ENCODE results near the gene TESK1. TPM values are rescaled to one million over a fixed set of nuclear protein-coding genes. Genes with fewer than 3 reads are reported as not detected.

The TESK1 gene
- total RNA-seq, 4 donors from 2014 or later: 2.0 to 59.7 (median 15.5) TPM

DNA sequence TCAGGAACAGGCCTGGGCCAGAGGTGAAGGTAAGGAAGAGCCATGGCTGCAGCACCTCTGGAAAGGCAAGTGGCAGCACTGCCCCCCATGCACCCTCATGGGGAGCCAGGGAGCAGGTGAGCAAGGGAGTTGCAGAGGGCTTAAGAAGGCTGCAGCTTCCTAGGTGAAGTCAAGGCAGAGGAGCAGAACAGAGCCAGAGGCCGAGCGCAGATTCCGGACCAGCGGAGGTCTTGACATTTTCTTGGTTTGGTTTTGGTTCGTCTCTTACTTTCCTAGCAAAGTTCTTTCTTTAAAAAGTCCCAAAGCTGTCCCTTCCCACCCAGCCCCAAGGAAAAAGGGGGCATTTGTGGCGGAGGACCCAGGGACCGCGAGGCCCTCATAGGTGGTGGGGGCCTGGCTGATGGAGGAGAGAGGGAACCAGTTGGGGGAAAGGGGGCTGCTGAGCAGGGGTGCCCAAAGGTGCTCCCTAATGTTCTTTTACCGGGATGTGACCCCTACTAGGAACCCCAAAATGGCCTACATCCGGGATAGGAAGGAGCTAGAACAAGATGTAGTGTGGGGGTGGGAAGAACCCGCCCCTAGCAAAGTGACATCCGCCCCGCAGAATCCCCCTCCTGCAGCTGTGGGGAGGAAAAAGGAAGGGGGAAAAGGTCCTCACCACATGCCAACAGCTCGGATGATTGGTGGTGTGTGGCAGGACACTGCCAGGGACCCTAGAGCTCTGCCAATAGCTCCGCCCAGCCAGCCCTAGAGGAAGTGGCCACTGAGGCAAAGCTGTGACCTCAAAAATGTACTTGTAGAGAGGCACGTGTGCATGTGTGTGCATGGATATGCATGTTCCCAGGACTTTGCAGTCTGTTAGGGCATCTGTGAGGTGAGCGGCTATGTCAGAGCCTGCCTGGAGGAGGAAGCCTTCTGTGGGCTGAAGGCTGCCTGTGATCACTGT lies 14.1 kb downstream of the TESK1 start:
- no peaks in the 10 kb centered on the region for H3K4me1 ChIP-seq
- H3K4me3 ChIP-seq: no peak overlapping the region
- intact Hi-C loops (cut with DNase I; ENCODE audit: low total_unique reads): no loop called here
- DNase-seq: no peak
- TF ChIP-seq POLR2A (IDR thresholded peaks at IDR 0.05): no peak
- TF ChIP-seq, protein P1, sequence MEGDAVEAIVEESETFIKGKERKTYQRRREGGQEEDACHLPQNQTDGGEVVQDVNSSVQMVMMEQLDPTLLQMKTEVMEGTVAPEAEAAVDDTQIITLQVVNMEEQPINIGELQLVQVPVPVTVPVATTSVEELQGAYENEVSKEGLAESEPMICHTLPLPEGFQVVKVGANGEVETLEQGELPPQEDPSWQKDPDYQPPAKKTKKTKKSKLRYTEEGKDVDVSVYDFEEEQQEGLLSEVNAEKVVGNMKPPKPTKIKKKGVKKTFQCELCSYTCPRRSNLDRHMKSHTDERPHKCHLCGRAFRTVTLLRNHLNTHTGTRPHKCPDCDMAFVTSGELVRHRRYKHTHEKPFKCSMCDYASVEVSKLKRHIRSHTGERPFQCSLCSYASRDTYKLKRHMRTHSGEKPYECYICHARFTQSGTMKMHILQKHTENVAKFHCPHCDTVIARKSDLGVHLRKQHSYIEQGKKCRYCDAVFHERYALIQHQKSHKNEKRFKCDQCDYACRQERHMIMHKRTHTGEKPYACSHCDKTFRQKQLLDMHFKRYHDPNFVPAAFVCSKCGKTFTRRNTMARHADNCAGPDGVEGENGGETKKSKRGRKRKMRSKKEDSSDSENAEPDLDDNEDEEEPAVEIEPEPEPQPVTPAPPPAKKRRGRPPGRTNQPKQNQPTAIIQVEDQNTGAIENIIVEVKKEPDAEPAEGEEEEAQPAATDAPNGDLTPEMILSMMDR (IDR thresholded peaks at IDR 0.05): no peak
- H3K27ac ChIP-seq: no peak overlapping the region
- H3K9me3 ChIP-seq: no peaks in the 10 kb centered on the region
- H3K27me3 ChIP-seq: no peaks in the 10 kb centered on the region
- H3K36me3 ChIP-seq: no peaks in the 10 kb centered on the region

DNA sequence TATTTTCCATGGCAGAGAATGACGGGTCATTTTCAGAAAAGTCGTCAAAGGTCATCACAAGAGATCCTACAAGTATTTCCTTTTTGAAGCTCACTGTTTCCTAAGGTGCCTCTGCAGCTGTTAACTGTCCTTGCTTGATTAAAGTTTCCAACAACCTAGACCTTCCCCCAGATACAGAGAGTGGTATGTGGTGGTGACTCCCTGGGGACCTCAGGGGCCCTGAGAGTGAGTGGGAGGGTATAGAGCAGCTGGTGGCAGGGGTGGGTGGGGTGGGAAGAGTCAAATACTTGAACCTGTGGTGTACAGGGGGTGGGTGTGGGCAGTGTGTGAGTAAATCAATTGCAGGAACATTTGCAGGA lies 14.7 kb downstream of the TESK1 start:
- Histone ChIP-seq H3K4me1 (no peaks in the 10 kb centered on the region), H3K27me3 (no peaks in the 10 kb centered on the region), H3K27ac (no peak overlapping the region), H3K36me3 (no peaks in the 10 kb centered on the region), H3K4me3 (no peak overlapping the region), H3K9me3 (no peaks in the 10 kb centered on the region)
- no peak for DNase-seq
- intact Hi-C loops (cut with DNase I; ENCODE audit: low total_unique reads): no loop called here
- TF ChIP-seq POLR2A (IDR thresholded peaks at IDR 0.05): no peak
- TF ChIP-seq, protein P1 (IDR thresholded peaks at IDR 0.05): no peak

DNA sequence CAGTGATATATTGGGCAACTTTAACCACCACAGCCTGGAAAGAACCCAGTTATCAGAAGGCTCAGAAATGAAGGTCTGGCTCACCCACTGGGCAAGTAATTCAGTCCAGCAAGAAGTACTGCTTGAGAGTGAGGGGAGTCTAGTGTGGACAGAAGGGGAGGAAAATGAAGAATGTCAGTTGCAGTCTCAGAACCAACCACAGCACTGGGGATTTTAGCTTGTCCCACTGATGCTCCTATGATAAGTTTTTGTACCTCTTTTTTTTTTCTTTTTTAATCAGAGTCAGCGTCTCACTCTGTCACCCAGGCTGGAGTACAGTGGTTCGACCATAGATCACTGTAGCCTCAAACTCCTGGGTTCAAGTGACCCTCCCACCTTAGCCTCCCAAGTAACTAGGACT lies 22.5 kb downstream of the TESK1 start:
- H3K36me3 ChIP-seq: no peaks in the 10 kb centered on the region
- H3K4me3 ChIP-seq: no peak overlapping the region
- H3K27ac ChIP-seq: no peak overlapping the region
- no peak for DNase-seq
- no peaks in the 10 kb centered on the region for H3K4me1 ChIP-seq
- intact Hi-C loops (cut with DNase I; ENCODE audit: low total_unique reads): no loop called here
- no peaks in the 10 kb centered on the region for H3K9me3 ChIP-seq
- H3K27me3 ChIP-seq: no peaks in the 10 kb centered on the region
- TF ChIP-seq, protein P1 (IDR thresholded peaks at IDR 0.05): no peak
- no peak for TF ChIP-seq POLR2A (IDR thresholded peaks at IDR 0.05)

DNA sequence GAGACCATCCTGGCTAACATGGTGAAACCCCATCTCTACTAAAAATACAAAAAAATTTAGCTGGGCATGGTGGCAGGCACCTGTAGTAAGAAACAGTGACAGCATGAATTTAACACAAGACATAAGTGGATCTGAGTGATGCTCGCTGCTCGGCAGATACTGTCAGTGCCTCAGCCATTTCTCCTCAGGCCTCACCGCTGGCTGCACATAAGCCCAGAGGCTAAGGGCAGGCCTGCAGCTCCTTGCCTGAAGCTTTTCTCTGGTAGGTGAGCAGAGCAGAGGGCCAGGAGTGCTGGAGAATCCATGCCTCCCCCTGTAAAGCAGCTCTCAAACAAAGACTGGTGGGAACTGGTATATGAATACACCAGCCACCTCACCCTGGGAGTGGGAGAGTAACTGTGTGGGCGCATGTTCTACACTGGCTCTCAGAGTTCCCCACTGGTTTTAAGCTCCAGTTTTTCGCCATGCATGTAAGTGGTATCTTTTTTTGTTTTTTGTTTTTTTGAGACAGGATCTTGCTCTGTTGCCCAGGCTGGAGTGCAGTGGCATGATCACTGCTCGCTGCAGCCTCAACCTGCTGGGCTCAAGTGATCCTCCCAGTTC lies 23.4 kb downstream of the TESK1 start:
- no peaks in the 10 kb centered on the region for H3K27me3 ChIP-seq
- TF ChIP-seq, protein P1 (IDR thresholded peaks at IDR 0.05): no peak
- no peak for TF ChIP-seq POLR2A (IDR thresholded peaks at IDR 0.05)
- no peaks in the 10 kb centered on the region for H3K36me3 ChIP-seq
- H3K4me3 ChIP-seq: no peak overlapping the region
- no peaks in the 10 kb centered on the region for H3K9me3 ChIP-seq
- intact Hi-C loops (cut with DNase I; ENCODE audit: low total_unique reads): no loop called here
- no peak overlapping the region for H3K27ac ChIP-seq
- DNase-seq: no peak
- H3K4me1 ChIP-seq: no peaks in the 10 kb centered on the region

DNA sequence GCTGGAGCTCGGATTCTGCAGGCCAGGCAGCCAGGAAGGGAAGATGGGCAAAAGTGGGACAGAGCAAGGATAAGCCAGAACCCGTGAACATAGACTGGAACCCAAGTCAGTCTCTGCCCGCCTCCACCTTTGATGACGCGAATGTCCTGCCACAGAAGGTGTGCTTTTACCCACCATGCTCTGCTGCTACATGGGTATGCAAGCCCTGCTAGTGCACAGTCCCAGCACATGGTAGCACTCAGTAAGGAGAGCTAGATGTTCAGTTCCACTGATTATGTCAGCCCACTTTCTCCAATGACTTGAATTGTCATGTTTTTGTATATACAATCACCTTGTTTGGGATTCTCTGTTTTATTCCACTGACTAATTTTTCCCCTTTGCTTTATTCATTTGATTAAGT lies 24.5 kb downstream of the TESK1 start:
- H3K9me3 ChIP-seq: no peaks in the 10 kb centered on the region
- no peak overlapping the region for H3K4me3 ChIP-seq

More for the DNA sequence above, 24.5 kb downstream of the TESK1 start:
- intact Hi-C loops (cut with DNase I; ENCODE audit: low total_unique reads): no loop called here
- no peak overlapping the region for H3K27ac ChIP-seq
- H3K27me3 ChIP-seq: no peaks in the 10 kb centered on the region
- no peaks in the 10 kb centered on the region for H3K36me3 ChIP-seq
- TF ChIP-seq, protein P1 (IDR thresholded peaks at IDR 0.05): no peak
- no peak for TF ChIP-seq POLR2A (IDR thresholded peaks at IDR 0.05)
- no peaks in the 10 kb centered on the region for H3K4me1 ChIP-seq
- DNase-seq: no peak
